GM12878 (cell line): Measurements from ENCODE around the gene FCHSD2. TPM values are rescaled to one million over a fixed set of nuclear protein-coding genes. Genes with fewer than 3 reads are reported as not detected.

Experiments used
- ATAC-seq: fragments of 200-7000 bp; cut with Tn5 transposase; 3 replicates; pipeline ENCODE4 v1.9.1; 2020; ENCODE audit warnings: mild to moderate bottlenecking, moderate library complexity
- BruUV-seq: library from RNA; stranded (reverse); fragments of 400-500 nt; replicated peaks from 2 replicates; lab custom pipeline; 2021; lab: Mats Ljungman, UMichigan
- CTCF ChIA-PET: fragments of 300-600 bp; sonication (Branson Sonifier 250); formaldehyde crosslinking; extraction: SDS; loops from one replicate; lab custom pipeline; 2021; ENCODE audit warnings: inconsistent platforms; lab: Yijun Ruan, JAX
- POLR2A ChIA-PET: fragments of 350-600 bp; formaldehyde crosslinking; extraction: SDS; loops from one replicate; lab custom pipeline; 2021; ENCODE audit warnings: inconsistent platforms; lab: Charles Lee
- RAD21 ChIA-PET: fragments of 300-600 bp; sonication (Branson Sonifier 250); formaldehyde crosslinking; loops from one replicate; lab custom pipeline; 2023; ENCODE audit warnings: antibody characterized with exemption; ENCODE audit not compliant: unreplicated experiment; lab: Charles Lee
- SMC1A ChIA-PET: fragments of 300-600 bp; sonication (Branson Sonifier 250); formaldehyde crosslinking; loops from one replicate; lab custom pipeline; 2023; ENCODE audit not compliant: unreplicated experiment, uncharacterized antibody; lab: Charles Lee
- DNase-seq: peaks from one replicate; pipeline ENCODE4 v3.0.0-alpha.2; 2011; ENCODE audit warnings: low read depth, low spot score
- FAIRE-seq: peaks from 3 replicates; lab custom pipeline; 2011; peaks lifted over from hg19 to GRCh38; lab: Jason Lieb, UNC
- H2AFZ ChIP-seq: 2 replicates; pipeline ENCODE4 v1.6.0; 2011; ENCODE audit warnings: low read depth, low read length, control low read depth; ENCODE audit not compliant: control insufficient read depth
- H3K27ac ChIP-seq: 2 replicates; pipeline ENCODE4 v1.5.1; 2011; ENCODE audit warnings: control low read depth; ENCODE audit not compliant: control insufficient read depth, insufficient read depth
- H3K27me3 ChIP-seq, 2 experiments: replicated peaks in 1 of 2; 2 replicates each; pipeline versions ENCODE4 v1.6.0 to v1.6.1; 2011; ENCODE audit warnings: low read length in 1 of 2; ENCODE audit not compliant: control insufficient read depth in 2 of 2, insufficient read depth in 2 of 2
- H3K36me3 ChIP-seq, 2 experiments: 2 replicates each; pipeline ENCODE4 v1.5.1; 2011; ENCODE audit warnings: low read length in 1 of 2; ENCODE audit not compliant: control insufficient read depth in 2 of 2, insufficient read depth in 2 of 2
- H3K4me1 ChIP-seq: 2 replicates; pipeline ENCODE4 v1.6.1; 2011; ENCODE audit warnings: mild to moderate bottlenecking, low read length, moderate library complexity, mixed read lengths; ENCODE audit not compliant: control insufficient read depth, insufficient read depth
- H3K4me2 ChIP-seq: 2 replicates; pipeline ENCODE4 v1.6.0; 2011; ENCODE audit warnings: control low read depth; ENCODE audit not compliant: control insufficient read depth, insufficient read depth
- H3K4me3 ChIP-seq: fragments of 200-600 bp; sonication (generic); 2 replicates; pipeline ENCODE4 v1.5.1; 2016
- H3K79me2 ChIP-seq: 2 replicates; pipeline ENCODE4 v1.6.0; 2011; ENCODE audit warnings: low read length; ENCODE audit not compliant: control insufficient read depth, insufficient read depth
- H3K9ac ChIP-seq: 2 replicates; pipeline ENCODE4 v1.8.0; 2011; ENCODE audit warnings: low read length, control low read depth, mixed read lengths; ENCODE audit not compliant: control insufficient read depth, insufficient read depth
- H3K9me3 ChIP-seq: replicated peaks from 3 replicates; pipeline ENCODE4 v1.5.1; 2011; ENCODE audit warnings: mild to moderate bottlenecking, low read length; ENCODE audit not compliant: control insufficient read depth, insufficient read depth
- H4K20me1 ChIP-seq: 2 replicates; pipeline ENCODE4 v1.6.0; 2011; ENCODE audit not compliant: control insufficient read depth, insufficient read depth
- MEF2B ChIP-seq: fragments of 450-650 bp; IDR thresholded peaks from 2 replicates; pipeline ENCODE4 v1.6.1; 2018; ENCODE audit warnings: mild to moderate bottlenecking, moderate library complexity; ENCODE audit not compliant: partially characterized antibody, poor library complexity, severe bottlenecking
- POLR2A ChIP-seq: IDR thresholded peaks from 2 replicates; pipeline ENCODE4 v1.6.1; 2011; ENCODE audit warnings: low read depth, mild to moderate bottlenecking, low read length
- STAT1 ChIP-seq: fragments of 450-650 bp; conservative IDR thresholded peaks from 2 replicates; pipeline ENCODE4 v1.6.1; 2014; ENCODE audit warnings: antibody characterized with exemption, mild to moderate bottlenecking
- STAT3 ChIP-seq: IDR thresholded peaks from 2 replicates; pipeline ENCODE4 v1.6.1; 2011; ENCODE audit warnings: low read depth, low read length, improper control_type of control experiment
- WGBS: methylation state at CpG from one replicate; pipeline ENCODE4 v1.1.6; 2016; ENCODE audit warnings: low lambda C conversion rate; ENCODE audit not compliant: insufficient replicate concordance, insufficient coverage; ENCODE audit errors: missing lambda C conversion rate; 5-methylcytosine and 5-hydroxymethylcytosine counted together
- in situ Hi-C: fragments of 300-500 bp; cut with MboI; formaldehyde crosslinking; loops from 9 replicates; pipeline ENCODE4 v1.14.3; 2018; ENCODE audit warnings: mixed read lengths
- intact Hi-C: fragments of 100-400 bp; cut with micrococcal nuclease; formaldehyde crosslinking; loops from one replicate; pipeline ENCODE4 v1.14.2; 2022; ENCODE audit not compliant: unreplicated experiment
- polyA plus RNA-seq, 11 experiments: library from polyadenylated mRNA; depleted of rRNA in 4 of 11; unstranded in 6 of 11; stranded (reverse) in 5 of 11; fragments of >200 nt; fragmentation: Nextera tagmentation in 4 of 11; fragmentation: Illumina TruSeq in 1 of 11; extraction: Ambion mirVana in 4 of 11; extraction: Trizol in 1 of 11; gene quantifications; 1 replicate in 1 of 11; 2 replicates in 10 of 11; pipeline versions ENCODE4 v1.2.1 to v1.2.3, GENCODE V29; 2011 to 2016; ENCODE audit warnings: inconsistent platforms in 2 of 11, missing spikeins in 2 of 11, low read depth in 1 of 11
- total RNA-seq, 4 experiments: library from RNA; depleted of rRNA in 3 of 4; stranded (reverse); fragments of >200 nt in 3 of 4; fragmentation: Illumina TruSeq in 1 of 4; extraction: Trizol in 1 of 4; gene quantifications; 2 replicates each; pipeline versions ENCODE4 v1.2.1 to v1.2.3, GENCODE V29; 2013 to 2021
- TF ChIP-seq, protein P1 (sequence below): IDR thresholded peaks from 2 replicates; pipeline ENCODE4 v1.6.1; 2012; ENCODE audit warnings: low read depth, low read length, improper control_type of control experiment

FCHSD2 gene
- total and polyA plus RNA-seq, 10 of the 15 experiments (the other 5 are each of a cell fraction or from before 2014, with no cell fraction given) = 13.2 to 89.8 (median 47.8) TPM

DNA sequence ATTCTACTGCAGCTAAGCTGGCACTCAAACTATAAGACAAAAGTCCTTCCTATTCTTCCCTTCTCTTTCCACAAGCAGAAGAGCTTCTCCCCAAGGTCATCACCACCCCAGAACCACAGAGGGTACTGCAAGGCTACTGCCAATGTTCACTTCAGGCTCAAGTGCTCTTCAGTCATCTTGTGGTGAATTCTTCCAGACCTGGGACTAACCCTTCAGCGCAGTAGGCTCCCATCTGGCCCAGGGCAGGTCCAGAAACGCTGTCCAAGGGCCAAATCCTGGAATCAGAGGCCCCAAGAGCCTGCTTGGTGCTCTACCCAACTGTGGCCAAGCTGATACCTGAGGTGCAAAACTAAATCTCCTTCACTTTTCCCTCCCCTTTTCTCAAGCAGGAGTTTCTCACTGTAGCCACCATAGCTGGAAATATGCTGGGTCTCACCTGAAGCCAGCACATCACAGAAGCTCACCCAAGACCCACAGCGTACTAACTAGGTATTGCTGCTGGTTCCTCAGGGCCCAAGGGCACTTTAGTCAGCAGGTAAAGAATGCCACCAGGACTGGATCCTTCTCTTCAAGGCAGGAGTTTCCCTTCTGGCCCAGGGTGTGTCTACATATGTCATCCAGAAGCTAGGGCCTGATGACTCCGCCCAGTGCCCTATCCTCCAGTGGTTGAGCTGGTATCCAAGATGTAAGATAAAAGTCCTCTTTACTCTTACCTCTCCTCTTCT lies 27.8 kb downstream of the FCHSD2 start:
- H3K9ac ChIP-seq = no peak overlapping the region
- ChIA-PET CTCF (interaction anchor here (1.4 to 1.5 kb wide), 2 partner anchors 11 to 283 kb away, joined by 3 to 6 read pairs; no protein-coding TSS in a partner anchor), RAD21 (no interaction called here), POLR2A (interaction anchor here (1.0 to 2.0 kb wide), 2 partner anchors 10 to 12 kb away, joined by 3 to 5 read pairs; no protein-coding TSS in a partner anchor), SMC1A (interaction anchor here (1.0 to 3.3 kb wide), 6 partner anchors 10 to 133 kb away, joined by 3 to 12 read pairs (median 4); no protein-coding TSS in a partner anchor)
- in situ Hi-C loops (no loop called here), intact Hi-C loops (no loop called here)
- FAIRE-seq (no peak), DNase-seq (no peak), ATAC-seq (no peak)
- 99% methylated on average over 4 of the region's 4 CpGs for WGBS
- no peak overlapping the region for H3K4me2 ChIP-seq
- H3K4me1 ChIP-seq = no peaks in the 10 kb centered on the region
- no peaks in the 10 kb centered on the region for H3K27me3 ChIP-seq
- no peak overlapping the region for H3K4me3 ChIP-seq
- H4K20me1 ChIP-seq = no peaks in the 10 kb centered on the region; the same call in 1 of the 2 replicates
- BruUV-seq = no TSS peak
- H3K27ac ChIP-seq = no peak overlapping the region
- H2AFZ ChIP-seq = no peak overlapping the region
- H3K79me2 ChIP-seq = peaks cover 35% of the 10 kb centered on the region
- TF ChIP-seq, protein P1, sequence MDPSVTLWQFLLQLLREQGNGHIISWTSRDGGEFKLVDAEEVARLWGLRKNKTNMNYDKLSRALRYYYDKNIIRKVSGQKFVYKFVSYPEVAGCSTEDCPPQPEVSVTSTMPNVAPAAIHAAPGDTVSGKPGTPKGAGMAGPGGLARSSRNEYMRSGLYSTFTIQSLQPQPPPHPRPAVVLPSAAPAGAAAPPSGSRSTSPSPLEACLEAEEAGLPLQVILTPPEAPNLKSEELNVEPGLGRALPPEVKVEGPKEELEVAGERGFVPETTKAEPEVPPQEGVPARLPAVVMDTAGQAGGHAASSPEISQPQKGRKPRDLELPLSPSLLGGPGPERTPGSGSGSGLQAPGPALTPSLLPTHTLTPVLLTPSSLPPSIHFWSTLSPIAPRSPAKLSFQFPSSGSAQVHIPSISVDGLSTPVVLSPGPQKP = no peak
- peak; percentile 39; the same call in 1 of the 2 replicates for TF ChIP-seq POLR2A
- H3K9me3 ChIP-seq = peaks cover 13% of the 10 kb centered on the region
- peaks cover 20 to 22% of the 10 kb centered on the region in 2 experiments for H3K36me3 ChIP-seq

DNA sequence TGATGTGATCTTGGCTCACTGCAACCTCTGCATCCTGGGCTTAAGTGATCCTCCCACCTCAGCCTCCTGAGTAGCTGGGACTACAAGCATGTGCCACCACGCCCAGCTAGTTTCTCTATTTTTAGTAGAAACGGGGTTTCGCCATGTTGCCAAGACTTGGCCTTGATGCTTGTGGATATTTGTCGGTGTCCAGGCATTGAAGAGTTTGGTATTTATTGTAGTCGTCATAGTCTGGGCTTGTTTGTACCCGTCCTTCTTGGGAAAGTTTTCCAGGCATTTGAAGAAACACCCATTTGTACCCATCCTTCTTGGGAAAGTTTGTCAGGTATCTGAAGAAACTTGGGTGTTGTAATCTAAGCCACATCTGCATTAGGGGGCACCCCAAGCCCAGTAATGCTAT lies 28.7 kb downstream of the FCHSD2 start:
- WGBS = 85% methylated on average over 6 of the region's 6 CpGs
- in situ Hi-C loops = no loop called here
- DNase-seq (no peak), FAIRE-seq (no peak), ATAC-seq (no peak)
- Histone ChIP-seq H3K9me3 (peaks cover 13% of the 10 kb centered on the region), H3K4me3 (no peak overlapping the region), H3K27me3 (no peaks in the 10 kb centered on the region), H2AFZ (no peak overlapping the region), H3K4me1 (no peaks in the 10 kb centered on the region), H3K9ac (no peak overlapping the region), H4K20me1 (no peaks in the 10 kb centered on the region; the same call in 1 of the 2 replicates), H3K36me3 (peaks cover 20 to 22% of the 10 kb centered on the region in 2 experiments), H3K4me2 (no peak overlapping the region), H3K79me2 (peaks cover 29% of the 10 kb centered on the region), H3K27ac (no peak overlapping the region)
- SMC1A ChIA-PET = interaction anchor here (1.1 to 2.9 kb wide), 5 partner anchors 9 to 21 kb away, joined by 3 to 12 read pairs (median 4); no protein-coding TSS in a partner anchor
- no TSS peak for BruUV-seq
- TF ChIP-seq MEF2B = no peak
- TF ChIP-seq, protein P1 = no peak
- TF ChIP-seq STAT1 = no peak
- TF ChIP-seq STAT3 = no peak
- CTCF ChIA-PET = interaction anchor here (0.7 to 1.0 kb wide), 2 partner anchors 22 to 114 kb away, joined by 3 read pairs; no protein-coding TSS in a partner anchor
- RAD21 ChIA-PET = no interaction called here
- intact Hi-C loops = no loop called here
- POLR2A ChIA-PET = interaction anchor here (0.6 to 1.0 kb wide), 2 partner anchors 11 to 42 kb away, joined by 3 read pairs; no protein-coding TSS in a partner anchor
